VCaP (cell line): ENCODE data around the gene ARPC4.
A peak's percentile ranks its signal among the peaks of the same experiment; 100 is the strongest.

ENCODE experiments used
- H3K27ac ChIP-seq: fragments of 450-650 bp; 2 replicates; pipeline ENCODE4 v1.5.1; 2017
- TF ChIP-seq, protein P1 (sequence below): fragments of 450-650 bp; conservative IDR thresholded peaks from 2 replicates; pipeline ENCODE4 v1.5.1; 2017; ENCODE audit warnings: mild to moderate bottlenecking, moderate library complexity

The ARPC4 gene

DNA sequence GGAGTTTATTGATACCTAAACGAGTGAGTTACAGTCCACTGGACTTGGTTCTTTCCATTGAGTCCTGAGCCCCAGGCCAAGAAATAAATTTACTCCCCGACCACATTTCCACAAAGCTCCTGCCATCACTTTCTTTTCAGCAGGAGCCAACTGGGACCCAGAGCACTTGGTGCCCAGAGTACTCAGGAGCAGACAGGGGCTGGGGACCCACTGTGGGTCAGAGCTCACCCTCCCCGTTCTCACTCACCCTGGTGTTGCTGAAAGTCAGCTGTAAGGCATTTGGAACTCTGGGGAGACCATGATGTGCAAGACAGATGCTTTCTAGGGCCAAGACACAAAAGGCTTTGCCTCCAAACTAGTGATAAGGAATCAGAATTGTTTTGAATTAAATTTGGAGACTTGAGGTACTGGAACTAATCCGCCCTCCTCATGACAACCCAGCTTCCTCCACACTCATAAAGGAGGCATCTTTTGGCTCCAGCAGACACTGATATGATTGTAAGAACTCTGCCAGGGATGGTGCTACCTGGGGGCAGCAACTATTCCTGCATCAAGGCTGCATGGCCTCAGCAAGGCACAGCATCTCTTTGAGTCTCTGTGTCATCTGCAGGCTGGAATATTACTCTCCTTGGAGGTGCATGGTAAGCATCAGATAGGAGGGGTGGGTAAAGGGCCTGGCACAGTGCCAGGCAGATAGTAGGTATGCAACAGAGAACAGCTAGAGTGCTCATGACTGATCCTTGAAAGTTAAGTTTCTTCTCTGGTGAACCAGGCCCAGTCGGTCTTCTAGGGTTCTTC is 15.8 kb upstream of the ARPC4 start:
- H3K27ac ChIP-seq, result peak overlapping the region; percentile 87
- TF ChIP-seq, protein P1, sequence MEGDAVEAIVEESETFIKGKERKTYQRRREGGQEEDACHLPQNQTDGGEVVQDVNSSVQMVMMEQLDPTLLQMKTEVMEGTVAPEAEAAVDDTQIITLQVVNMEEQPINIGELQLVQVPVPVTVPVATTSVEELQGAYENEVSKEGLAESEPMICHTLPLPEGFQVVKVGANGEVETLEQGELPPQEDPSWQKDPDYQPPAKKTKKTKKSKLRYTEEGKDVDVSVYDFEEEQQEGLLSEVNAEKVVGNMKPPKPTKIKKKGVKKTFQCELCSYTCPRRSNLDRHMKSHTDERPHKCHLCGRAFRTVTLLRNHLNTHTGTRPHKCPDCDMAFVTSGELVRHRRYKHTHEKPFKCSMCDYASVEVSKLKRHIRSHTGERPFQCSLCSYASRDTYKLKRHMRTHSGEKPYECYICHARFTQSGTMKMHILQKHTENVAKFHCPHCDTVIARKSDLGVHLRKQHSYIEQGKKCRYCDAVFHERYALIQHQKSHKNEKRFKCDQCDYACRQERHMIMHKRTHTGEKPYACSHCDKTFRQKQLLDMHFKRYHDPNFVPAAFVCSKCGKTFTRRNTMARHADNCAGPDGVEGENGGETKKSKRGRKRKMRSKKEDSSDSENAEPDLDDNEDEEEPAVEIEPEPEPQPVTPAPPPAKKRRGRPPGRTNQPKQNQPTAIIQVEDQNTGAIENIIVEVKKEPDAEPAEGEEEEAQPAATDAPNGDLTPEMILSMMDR, result no peak

DNA sequence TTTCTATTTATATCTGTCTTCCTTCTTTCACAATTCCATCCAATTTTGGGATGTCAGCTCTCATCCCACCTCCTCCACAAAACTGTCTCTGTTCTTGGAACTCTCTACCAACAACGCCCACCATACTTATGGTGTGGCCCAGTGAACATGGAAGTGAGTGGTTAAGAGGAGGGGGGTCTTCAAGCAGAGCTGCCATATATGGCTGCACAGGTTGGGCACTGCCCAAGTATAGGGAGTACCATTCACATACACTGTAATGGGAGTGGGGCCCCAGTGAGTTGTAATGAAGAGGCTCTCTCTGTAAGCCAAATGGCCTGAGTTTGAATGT is 15.2 kb upstream of the ARPC4 start:
- no peak overlapping the region for H3K27ac ChIP-seq
- TF ChIP-seq, protein P1, result no peak

DNA sequence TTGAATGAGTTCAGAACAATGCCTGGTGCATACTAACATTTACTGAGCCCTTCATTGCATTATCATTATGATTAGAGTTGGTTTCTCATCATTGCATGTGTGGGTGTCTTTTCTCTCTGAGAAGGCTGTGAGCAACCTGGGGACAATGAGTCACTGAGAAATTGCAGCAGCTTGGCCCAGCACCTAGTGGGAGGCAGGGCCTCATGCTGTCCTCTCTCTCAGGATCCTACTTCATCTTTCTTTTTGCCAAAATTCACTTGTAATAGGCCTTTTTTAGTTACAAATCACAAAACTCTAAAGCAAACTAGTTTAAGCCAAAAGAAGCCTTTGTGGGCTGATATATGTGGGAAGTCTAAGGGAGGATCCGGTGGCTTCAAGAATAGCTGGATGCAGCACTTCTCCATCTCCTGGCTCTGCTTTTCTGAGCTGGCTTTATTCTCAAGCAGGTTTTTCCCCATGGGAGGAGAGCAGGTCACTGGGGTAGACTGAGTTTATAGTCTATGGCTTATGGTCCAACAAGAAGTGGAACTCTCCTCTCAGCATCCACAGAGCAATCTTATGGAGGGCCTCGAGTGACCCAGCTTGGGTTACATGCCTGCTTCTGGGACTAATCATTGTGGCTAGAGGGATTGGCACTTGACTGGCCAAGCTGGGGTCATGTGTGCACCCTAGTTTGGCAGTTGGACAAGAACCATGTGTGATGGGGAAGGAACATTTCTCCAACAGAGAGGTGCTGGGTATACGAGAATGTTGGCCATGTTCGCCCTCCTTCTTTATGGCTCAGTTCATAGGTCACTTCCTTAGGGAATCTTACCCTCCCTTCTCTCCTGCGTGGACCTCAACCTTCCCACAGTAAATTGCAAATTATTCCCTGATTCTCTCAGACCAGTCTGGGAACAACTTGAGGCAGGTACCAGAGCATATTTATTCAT is 14.5 kb upstream of the ARPC4 start:
- no peak overlapping the region for H3K27ac ChIP-seq
- TF ChIP-seq, protein P1, result no peak

DNA sequence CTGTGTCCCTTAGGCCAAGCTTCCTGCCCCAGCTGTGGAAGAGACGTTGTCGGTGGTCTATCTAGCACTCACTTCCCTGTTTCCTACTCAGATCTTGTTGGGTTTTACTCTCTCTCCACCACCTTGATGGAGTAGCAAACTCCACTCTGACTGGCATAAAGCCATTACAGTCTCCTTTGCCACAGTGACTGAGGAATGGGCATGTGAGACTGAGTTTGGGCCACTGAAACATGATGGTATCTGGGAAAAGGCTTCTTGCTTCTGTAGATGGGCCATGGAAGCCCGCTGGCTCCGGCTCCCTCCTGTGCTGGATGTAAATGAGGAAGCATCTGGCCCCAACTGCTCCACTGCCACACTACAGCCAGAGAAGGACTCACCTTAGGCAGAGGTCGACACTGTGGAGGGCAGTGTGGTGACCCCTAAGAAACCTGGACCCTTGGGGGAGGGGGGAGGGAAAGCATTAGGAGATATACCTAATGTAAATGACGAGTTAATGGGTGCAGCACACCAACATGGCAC is 13.7 kb upstream of the ARPC4 start:
- no peak overlapping the region for H3K27ac ChIP-seq
- TF ChIP-seq, protein P1, result no peak

DNA sequence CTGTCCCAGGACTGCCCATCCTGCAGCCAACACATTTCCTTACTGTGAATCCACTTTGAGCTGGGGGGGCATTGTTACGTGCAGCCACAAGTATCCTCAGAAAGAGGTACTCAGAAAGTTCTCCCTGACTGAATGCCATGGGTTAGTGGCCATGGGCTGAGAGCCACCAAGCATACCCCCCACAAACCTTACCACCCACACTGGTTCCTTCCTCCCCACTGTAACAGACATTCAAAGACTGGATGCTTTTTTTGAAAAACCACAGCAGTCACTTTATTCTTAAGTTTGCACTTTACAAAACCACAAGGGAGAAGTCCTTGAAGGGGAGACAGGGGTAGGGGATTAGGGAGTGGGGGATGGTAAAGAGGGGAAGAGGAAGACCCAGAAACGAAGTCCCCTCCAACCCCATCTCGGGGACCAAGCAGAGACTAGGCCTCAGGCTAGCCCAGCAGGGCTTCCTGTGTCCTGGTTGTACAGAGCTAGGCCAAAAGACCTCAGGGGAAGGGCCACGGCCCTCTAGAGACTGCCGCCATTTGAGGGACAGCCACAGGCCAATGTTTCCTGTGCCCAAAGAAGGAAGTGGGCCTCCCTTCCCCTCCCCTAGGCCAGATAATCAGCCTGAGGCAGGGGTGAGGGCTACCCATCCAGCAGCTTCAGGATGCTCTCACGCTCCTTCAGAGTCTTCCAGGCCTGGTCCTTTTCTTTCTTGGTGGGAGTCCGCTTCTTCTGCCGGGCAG is 13.0 kb upstream of the ARPC4 start:
- no peak overlapping the region for H3K27ac ChIP-seq
- TF ChIP-seq, protein P1, result no peak

DNA sequence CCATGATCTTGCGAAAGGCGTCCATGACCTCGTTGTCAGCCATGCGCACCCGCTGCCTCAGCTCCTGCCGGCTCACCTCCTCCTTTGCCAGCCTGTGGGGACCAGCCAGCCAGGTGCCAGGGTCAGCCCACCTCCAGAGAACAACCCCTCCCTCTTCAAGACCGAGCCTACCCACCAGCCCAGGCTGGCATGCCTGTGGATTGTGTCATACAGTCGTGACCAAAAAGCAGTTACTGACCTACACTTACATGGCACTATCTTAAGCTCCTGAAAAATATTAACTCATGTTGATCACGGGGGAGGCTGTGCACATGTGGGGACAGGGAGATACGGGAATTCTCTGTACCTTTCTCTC is 12.4 kb upstream of the ARPC4 start:
- H3K27ac ChIP-seq, result no peak overlapping the region
- TF ChIP-seq, protein P1, result no peak

DNA sequence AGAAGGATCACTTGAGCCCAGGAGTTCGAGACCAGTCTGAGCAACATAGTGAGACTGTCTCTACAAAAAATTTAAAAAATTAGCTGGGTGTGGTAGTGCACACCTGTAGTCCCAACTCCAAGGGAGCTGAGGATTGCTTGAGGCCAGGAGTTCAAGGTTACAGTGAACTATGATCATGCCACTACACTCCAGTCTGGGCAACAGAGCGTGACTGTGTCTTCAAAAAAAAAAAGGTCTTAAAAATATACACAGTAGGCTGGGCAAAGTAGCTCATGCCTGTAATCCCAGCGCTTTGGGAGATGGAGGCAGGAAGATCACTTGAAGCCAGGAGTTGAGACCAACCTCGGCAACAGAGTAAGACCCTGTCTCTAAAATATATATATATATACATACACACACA is 12.0 kb upstream of the ARPC4 start:
- H3K27ac ChIP-seq, result peak overlapping the region; percentile 34; the same call in 1 of the 2 replicates
- TF ChIP-seq, protein P1, result no peak
